HFF-Myc (cell line): Measurements from ENCODE around the gene DMGDH.
A peak's percentile ranks its signal among the peaks of the same experiment; 100 is the strongest.

Experiments
- DNase-seq: peaks from one replicate; pipeline ENCODE4 v3.0.0-alpha.2; 2011; ENCODE audit warnings: low read depth; ENCODE audit errors: extremely low read depth
- H3K4me3 ChIP-seq: replicated peaks from 2 replicates; pipeline ENCODE4 v1.5.1; 2011; ENCODE audit warnings: low read depth, mild to moderate bottlenecking, control low read depth, low read length
- TF ChIP-seq, protein P1 (sequence below): IDR thresholded peaks from 2 replicates; pipeline ENCODE4 v1.5.1; 2012; ENCODE audit warnings: mild to moderate bottlenecking, low read depth, low read length, control low read depth; ENCODE audit errors: missing control alignments

The DMGDH gene

DNA sequence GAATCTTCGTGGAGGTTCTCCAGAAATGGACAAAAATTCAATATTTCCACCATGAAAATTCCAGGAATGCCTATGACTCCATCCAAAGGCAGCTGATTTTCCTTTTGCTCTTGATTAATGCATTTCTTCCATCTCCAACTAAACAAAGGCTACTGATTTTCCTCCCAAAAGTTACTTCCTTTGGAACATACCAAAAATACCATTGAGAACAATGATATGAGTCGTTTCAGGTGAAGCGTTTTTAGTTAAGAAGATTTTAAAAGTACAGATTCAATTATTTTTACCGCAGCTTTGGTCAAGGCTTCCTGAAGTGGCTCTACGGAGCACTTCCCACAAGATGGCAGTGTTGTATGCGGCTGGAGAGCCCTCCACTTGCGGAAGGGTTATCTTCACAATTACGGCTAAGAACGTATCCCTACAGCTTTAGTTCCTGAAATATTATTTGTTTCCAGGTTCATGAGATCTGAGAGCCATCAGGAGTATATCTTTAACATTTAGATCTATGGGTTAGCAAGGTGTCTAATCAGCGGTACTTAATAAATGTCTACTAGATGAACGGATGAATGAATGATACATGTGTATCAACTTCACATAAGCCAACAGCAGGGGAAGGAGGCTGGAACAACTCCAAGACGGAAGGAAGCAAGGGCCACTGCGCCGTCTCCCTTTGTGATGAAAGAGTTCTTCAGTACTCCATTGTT lies 48.5 kb downstream of the DMGDH start:
- DNase-seq: peak; percentile 35
- no peak overlapping the region for H3K4me3 ChIP-seq

DNA sequence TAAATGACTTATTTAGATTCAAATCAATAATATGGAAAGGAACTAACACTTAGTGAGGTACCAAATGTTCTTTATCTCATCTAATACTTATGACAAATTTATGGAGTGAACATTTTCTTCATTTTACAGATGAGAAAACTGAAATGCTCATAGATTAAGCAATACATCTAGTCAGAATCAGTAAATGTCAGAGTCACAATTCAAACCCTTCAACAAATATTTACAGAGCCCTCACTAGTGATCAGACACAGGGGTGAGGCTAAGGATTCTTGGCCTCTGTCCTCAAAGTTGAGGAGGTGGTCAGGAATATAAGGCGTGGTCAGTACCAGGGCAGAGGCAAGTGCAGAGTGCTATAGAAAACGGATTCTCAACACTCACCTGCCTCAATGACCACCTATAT lies 54.8 kb downstream of the DMGDH start:
- no peak for DNase-seq
- H3K4me3 ChIP-seq: no peak overlapping the region
- TF ChIP-seq, protein P1, sequence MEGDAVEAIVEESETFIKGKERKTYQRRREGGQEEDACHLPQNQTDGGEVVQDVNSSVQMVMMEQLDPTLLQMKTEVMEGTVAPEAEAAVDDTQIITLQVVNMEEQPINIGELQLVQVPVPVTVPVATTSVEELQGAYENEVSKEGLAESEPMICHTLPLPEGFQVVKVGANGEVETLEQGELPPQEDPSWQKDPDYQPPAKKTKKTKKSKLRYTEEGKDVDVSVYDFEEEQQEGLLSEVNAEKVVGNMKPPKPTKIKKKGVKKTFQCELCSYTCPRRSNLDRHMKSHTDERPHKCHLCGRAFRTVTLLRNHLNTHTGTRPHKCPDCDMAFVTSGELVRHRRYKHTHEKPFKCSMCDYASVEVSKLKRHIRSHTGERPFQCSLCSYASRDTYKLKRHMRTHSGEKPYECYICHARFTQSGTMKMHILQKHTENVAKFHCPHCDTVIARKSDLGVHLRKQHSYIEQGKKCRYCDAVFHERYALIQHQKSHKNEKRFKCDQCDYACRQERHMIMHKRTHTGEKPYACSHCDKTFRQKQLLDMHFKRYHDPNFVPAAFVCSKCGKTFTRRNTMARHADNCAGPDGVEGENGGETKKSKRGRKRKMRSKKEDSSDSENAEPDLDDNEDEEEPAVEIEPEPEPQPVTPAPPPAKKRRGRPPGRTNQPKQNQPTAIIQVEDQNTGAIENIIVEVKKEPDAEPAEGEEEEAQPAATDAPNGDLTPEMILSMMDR: no peak

More for the DNA sequence above, 48.5 kb downstream of the DMGDH start:
- TF ChIP-seq, protein P1: peak; percentile 92

DNA sequence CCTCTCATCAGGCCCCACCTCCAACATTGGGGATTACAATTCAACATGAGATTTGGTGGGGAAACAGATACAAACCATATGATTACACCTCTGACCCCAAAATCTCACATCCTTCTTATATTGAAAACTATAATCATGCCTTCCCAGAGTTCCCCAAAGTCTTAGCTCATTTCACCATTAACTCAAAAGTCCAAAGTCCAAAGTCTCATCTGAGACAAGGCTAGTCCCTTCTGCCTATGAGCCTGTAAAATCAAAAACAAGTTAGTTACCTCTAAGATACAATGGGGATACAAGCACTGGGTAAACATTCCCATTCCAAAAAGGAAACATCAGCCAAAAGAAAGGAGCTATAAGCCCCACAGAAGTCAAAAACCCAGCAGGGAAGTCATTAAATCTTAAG lies 57.6 kb downstream of the DMGDH start:
- TF ChIP-seq, protein P1: no peak

DNA sequence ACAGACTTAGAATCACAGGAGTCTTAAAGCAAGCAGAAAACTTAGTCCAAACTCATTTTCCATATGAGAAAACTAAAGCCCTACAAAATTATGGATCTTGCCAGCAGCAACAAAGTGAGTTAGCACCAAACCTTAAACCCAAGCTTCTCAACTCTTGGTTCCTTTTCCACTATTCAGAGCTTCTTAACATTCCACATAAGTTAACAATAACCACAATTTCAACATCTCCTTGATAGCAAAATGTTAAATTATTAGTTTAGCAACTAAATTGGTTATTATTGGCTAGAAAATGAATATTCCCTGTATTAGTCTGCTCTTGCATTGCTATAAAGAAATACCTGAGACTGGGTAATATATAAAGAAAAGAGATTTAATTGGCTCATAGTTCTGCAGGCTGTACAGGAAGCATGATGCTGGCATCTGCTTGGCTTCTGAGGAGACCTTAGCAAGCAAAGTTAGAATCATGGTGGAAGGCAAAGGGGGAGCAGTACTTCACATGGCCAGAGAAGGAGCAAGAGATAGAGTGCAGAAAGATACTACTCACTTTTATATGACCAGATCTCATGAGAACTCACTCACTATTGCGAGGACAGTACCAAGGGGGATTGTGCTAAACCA lies 58.1 kb downstream of the DMGDH start:
- no peak overlapping the region for H3K4me3 ChIP-seq
- DNase-seq: no peak
- TF ChIP-seq, protein P1: no peak

More for the DNA sequence above, 57.6 kb downstream of the DMGDH start:
- no peak for DNase-seq
- H3K4me3 ChIP-seq: no peak overlapping the region

DNA sequence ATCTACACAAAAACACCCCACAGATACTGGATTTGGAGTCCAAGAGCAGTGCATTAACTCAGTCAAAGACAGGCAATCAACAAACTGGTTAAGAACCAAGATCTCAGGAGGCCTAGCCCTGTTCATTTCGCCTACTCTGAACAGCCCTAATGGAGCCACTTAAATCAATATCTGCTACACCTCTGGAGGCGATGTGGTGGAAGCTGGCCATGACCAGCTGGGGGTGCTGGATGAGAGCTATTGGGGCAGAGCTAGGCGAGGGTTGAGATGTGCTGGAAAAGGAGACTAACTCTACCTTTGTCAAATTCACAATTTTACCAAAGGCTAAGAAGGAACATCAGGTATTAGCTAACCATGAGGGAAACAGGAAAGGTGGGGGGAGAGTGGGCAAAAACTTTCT lies 61.1 kb downstream of the DMGDH start:
- no peak overlapping the region for H3K4me3 ChIP-seq

DNA sequence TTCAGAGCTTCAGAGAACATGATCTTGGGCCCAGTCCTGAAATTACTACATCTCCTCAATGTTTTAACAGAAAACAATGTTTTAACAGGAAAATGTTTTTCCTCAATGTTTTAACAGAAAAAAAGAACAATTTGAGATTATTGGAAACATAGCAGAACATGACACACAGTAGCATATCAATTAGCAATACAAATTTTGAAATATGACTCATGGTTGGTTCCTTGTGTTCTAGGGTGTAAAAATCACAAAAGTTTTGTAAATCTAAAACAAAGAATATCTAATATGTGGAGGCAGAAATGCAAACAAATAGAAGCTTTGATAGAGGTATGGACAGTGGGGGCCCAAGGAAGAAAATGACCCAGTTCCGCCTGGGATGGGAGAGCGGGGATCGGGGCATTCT lies 61.6 kb downstream of the DMGDH start:
- no peak overlapping the region for H3K4me3 ChIP-seq
- TF ChIP-seq, protein P1: no peak

More for the DNA sequence above, 61.1 kb downstream of the DMGDH start:
- DNase-seq: no peak
- TF ChIP-seq, protein P1: no peak

More for the DNA sequence above, 61.6 kb downstream of the DMGDH start:
- DNase-seq: no peak
